Ishikawa (cell line): ENCODE results near the gene ODAD3.

ENCODE experiments used
- CEBPB ChIP-seq: IDR thresholded peaks from 2 replicates; pipeline ENCODE4 v1.6.1; 2012
- CREB1 ChIP-seq: IDR thresholded peaks from 2 replicates; pipeline ENCODE4 v1.6.1; 2012; ENCODE audit warnings: low read depth
- EGR1 ChIP-seq: IDR thresholded peaks from 2 replicates; pipeline ENCODE4 v1.6.1; 2012
- EP300 ChIP-seq: IDR thresholded peaks from 2 replicates; pipeline ENCODE4 v1.6.1; 2012; ENCODE audit warnings: borderline replicate concordance
- FOXM1 ChIP-seq: IDR thresholded peaks from 2 replicates; pipeline ENCODE4 v1.6.1; 2012; ENCODE audit warnings: low read depth, borderline replicate concordance
- MAX ChIP-seq: IDR thresholded peaks from 2 replicates; pipeline ENCODE4 v1.6.1; 2012
- NFIC ChIP-seq: IDR thresholded peaks from 2 replicates; pipeline ENCODE4 v1.6.1; 2012
- RAD21 ChIP-seq: IDR thresholded peaks from 2 replicates; pipeline ENCODE4 v1.6.1; 2012; ENCODE audit warnings: low read depth
- REST ChIP-seq: IDR thresholded peaks from 2 replicates; pipeline ENCODE4 v1.6.1; 2012; ENCODE audit warnings: low read depth, mild to moderate bottlenecking
- TAF1 ChIP-seq: IDR thresholded peaks from 2 replicates; pipeline ENCODE4 v1.6.1; 2012; ENCODE audit warnings: low read depth, mild to moderate bottlenecking
- TCF12 ChIP-seq: IDR thresholded peaks from 2 replicates; pipeline ENCODE4 v1.6.1; 2012; ENCODE audit warnings: low read depth
- TEAD4 ChIP-seq: IDR thresholded peaks from 2 replicates; pipeline ENCODE4 v1.6.1; 2012
- YY1 ChIP-seq: IDR thresholded peaks from 2 replicates; pipeline ENCODE4 v1.6.1; 2012; ENCODE audit warnings: low read depth
- ZBTB7A ChIP-seq: IDR thresholded peaks from 2 replicates; pipeline ENCODE4 v1.6.1; 2012; ENCODE audit warnings: low read depth

- TF ChIP-seq TCF12 (no peak), MAX (no peak), ZBTB7A (no peak), FOXM1 (no peak), EP300 (no peak), REST (no peak), RAD21 (no peak), CREB1 (no peak), TAF1 (no peak), EGR1 (no peak), TEAD4 (no peak), YY1 (no peak), CEBPB (no peak), NFIC (no peak)
These were observed 11.6 kb downstream of the ODAD3 start for GRCh38 chr19:11423164-11423790.
